Activated CD4-positive, alpha-beta T cell treated with anti-CD3 and anti-CD28 coated beads for 36 hours (primary cell): Measurements from ENCODE around the gene ENPP1. TPM values are rescaled to one million over a fixed set of nuclear protein-coding genes. Genes with fewer than 3 reads are reported as not detected.
"Not testable (repeated sequence)": the region's sequence is repeated elsewhere in the genome, so short reads cannot be mapped to it uniquely, and the experiment has no call there.

Experiments
- ATAC-seq: fragments of 200-7000 bp; cut with Tn5 transposase; one replicate; pipeline ENCODE4 v1.10.0; 2021; ENCODE audit warnings: mild to moderate bottlenecking, moderate library complexity
- CTCF ChIA-PET: fragments of 350-600 bp; sonication (Branson Sonifier 250); formaldehyde crosslinking; loops from one replicate; lab custom pipeline; 2021; ENCODE audit warnings: antibody characterized with exemption; lab: Charles Lee
- POLR2A ChIA-PET: fragments of 350-600 bp; sonication (Branson Sonifier 250); formaldehyde crosslinking; loops from one replicate; lab custom pipeline; 2021; ENCODE audit warnings: antibody characterized with exemption, inconsistent platforms; lab: Charles Lee
- DNase-seq: peaks from one replicate; pipeline ENCODE4 v3.0.0-alpha.2; 2020
- H3K27ac Mint-ChIP-seq: one replicate; pipeline ENCODE4 v1.8.0; 2021; ENCODE audit warnings: mixed read lengths
- H3K27me3 Mint-ChIP-seq: one replicate; pipeline ENCODE4 v1.8.0; 2021; ENCODE audit warnings: mixed read lengths
- H3K36me3 Mint-ChIP-seq: one replicate; pipeline ENCODE4 v1.8.0; 2021; ENCODE audit warnings: low read depth, mixed read lengths
- H3K4me1 Mint-ChIP-seq: one replicate; pipeline ENCODE4 v1.8.0; 2021; ENCODE audit warnings: mixed read lengths
- H3K4me3 Mint-ChIP-seq: one replicate; pipeline ENCODE4 v1.8.0; 2021; ENCODE audit warnings: mild to moderate bottlenecking, moderate library complexity, mixed read lengths
- H3K9me3 Mint-ChIP-seq: one replicate; pipeline ENCODE4 v1.8.0; 2021; ENCODE audit warnings: low read depth, mixed read lengths
- intact Hi-C, 2 experiments: fragments of 100-400 bp; cut with DNase I in 1 of 2; cut with micrococcal nuclease in 1 of 2; formaldehyde crosslinking; loops; one replicate each; pipeline versions ENCODE4 v1.14.2 to v1.15.1; 2022 to 2024; cut with DNase I, micrococcal nuclease
- total RNA-seq, 2 experiments: library from RNA; stranded (reverse); gene quantifications; one replicate each; pipeline ENCODE4 v1.2.3, GENCODE V29; 2021

Gene ENPP1
- total RNA-seq, 2 experiments from 2014 or later, result 0.23 to 0.42 TPM

DNA sequence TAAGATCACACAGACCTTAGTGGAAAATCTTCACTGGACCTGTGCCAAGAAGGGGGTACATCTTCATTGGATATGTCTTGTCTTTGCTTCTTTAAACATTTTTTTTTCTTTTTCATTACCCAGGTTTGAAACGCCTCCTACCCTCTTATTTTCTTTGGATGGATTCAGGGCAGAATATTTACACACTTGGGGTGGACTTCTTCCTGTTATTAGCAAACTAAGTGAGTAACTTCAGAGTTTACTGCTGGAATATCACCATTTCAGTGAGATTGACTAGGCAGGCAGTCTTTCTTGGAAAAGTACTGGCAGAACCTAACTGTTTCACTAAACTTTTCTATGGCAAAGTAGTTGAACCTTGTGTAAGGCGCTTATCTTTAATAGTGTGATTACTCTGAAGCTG, 47.0 kb downstream of the ENPP1 start:
- no peak overlapping the region for H3K27ac Mint-ChIP-seq
- CTCF ChIA-PET, result no interaction called here
- ATAC-seq (no peak), DNase-seq (no peak)
- H3K4me1 Mint-ChIP-seq, result no peaks in the 10 kb centered on the region
- H3K4me3 Mint-ChIP-seq, result no peak overlapping the region
- intact Hi-C loops, result loop anchor here in 1 of 2 experiments (5.0 kb wide), 1 partner anchor 1698 kb away; no protein-coding TSS in a partner anchor
- H3K36me3 Mint-ChIP-seq, result no peaks in the 10 kb centered on the region
- H3K9me3 Mint-ChIP-seq, result no peaks in the 10 kb centered on the region
- peaks cover 6% of the 10 kb centered on the region for H3K27me3 Mint-ChIP-seq
- POLR2A ChIA-PET, result no interaction called here

DNA sequence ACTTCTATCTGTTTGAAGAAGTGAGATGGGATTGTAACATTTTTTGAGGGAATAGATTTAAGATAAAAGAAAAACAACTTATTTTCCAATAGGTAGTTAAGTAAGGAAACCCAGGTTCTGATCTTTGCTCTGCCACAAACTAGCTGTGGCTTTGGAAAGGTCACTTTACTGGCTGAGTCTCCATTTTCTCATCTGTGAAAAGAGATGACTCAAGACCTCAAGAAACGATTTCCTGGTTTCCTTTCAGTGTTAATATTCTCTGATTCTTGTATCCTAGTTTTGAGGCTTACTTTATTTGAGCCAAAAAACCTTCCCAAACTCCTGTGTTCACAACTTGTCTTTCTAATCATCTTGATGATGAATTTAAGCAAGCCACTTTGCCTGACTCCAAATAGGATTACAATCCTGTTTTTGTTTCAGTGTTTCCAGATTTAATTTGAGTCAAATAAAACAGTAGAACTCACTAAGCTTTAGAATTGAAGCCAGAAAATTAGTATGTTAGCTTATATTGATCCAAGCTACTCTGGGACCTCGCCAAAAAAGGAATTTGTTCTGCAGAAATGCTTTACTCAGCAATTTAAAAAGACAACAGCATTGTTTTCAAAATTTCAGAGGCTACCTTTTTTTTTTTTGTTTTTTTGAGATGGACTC, 51.1 kb downstream of the ENPP1 start:
- ChIA-PET CTCF (interaction anchor here (0.6 to 0.7 kb wide), 2 partner anchors 421 to 612 kb away, joined by 3 to 5 read pairs; no protein-coding TSS in a partner anchor), POLR2A (no interaction called here)

DNA sequence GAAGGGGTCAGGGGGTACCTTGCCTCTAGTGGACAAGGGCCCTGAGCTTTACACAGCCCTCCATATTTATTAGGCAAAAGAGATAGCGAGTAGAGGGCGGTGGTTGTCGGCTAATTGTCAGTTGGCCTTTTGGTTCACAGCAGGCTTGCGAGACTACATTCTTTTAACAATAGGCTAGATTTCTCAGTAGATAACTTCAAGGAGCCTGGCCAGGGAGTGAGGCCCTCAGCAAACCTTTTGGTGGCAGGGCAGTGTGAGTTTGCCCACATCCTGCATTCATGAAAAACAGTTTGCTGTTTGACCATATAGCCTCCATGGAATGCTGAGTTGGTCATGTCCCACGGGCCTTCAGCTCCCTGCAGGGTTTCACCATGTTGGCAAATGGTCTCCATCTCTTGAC, 51.8 kb downstream of the ENPP1 start:
- DNase-seq, H3K36me3 Mint-ChIP-seq, H3K27ac Mint-ChIP-seq, H3K9me3 Mint-ChIP-seq, ATAC-seq, POLR2A ChIA-PET, H3K4me3 Mint-ChIP-seq, H3K4me1 Mint-ChIP-seq: not testable (repeated sequence)
- intact Hi-C loops, result loop anchor here in 1 of 2 experiments (5.0 kb wide), 1 partner anchor 1702 kb away; no protein-coding TSS in a partner anchor
- CTCF ChIA-PET, result interaction anchor here (1.0 kb wide), 1 partner anchor 9 kb away, joined by 3 read pairs; no protein-coding TSS in a partner anchor
- peaks cover 19% of the 10 kb centered on the region for H3K27me3 Mint-ChIP-seq

More for the DNA sequence above, 51.1 kb downstream of the ENPP1 start:
- intact Hi-C loops, result loop anchor here in 1 of 2 experiments (5.0 kb wide), 1 partner anchor 1702 kb away; no protein-coding TSS in a partner anchor
- Mint-ChIP-seq H3K36me3 (no peaks in the 10 kb centered on the region), H3K27me3 (peaks cover 19% of the 10 kb centered on the region), H3K4me3 (no peak overlapping the region), H3K27ac (no peak overlapping the region), H3K9me3 (no peaks in the 10 kb centered on the region), H3K4me1 (no peaks in the 10 kb centered on the region)
- ATAC-seq (no peak), DNase-seq (no peak)

DNA sequence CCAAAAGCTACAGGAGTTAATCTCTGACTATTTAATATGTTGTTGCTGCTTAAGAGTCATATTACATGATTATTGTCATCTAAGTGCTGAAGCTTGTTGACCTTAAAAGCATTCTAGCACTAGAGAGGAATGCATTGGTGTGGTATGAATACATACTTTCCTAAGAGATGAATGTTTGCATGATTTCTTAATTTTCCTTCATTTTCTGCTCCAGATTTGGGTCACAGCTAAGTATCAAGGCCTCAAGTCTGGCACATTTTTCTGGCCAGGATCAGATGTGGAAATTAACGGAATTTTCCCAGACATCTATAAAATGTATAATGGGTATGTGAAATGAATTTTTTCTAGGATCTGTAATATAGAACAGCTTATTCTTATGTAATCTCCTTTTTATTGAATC, 53.6 kb downstream of the ENPP1 start:
- H3K4me3 Mint-ChIP-seq, result no peak overlapping the region
- H3K9me3 Mint-ChIP-seq, result no peaks in the 10 kb centered on the region
- CTCF ChIA-PET, result interaction anchor here (1.0 to 1.1 kb wide), 2 partner anchors 10 to 166 kb away, joined by 3 read pairs; no protein-coding TSS in a partner anchor
- H3K4me1 Mint-ChIP-seq, result no peaks in the 10 kb centered on the region
- POLR2A ChIA-PET, result no interaction called here
- ATAC-seq (no peak), DNase-seq (no peak)
- H3K36me3 Mint-ChIP-seq, result no peaks in the 10 kb centered on the region
- intact Hi-C loops, result no loop called here
- no peak overlapping the region for H3K27ac Mint-ChIP-seq
- H3K27me3 Mint-ChIP-seq, result peaks cover 19% of the 10 kb centered on the region

DNA sequence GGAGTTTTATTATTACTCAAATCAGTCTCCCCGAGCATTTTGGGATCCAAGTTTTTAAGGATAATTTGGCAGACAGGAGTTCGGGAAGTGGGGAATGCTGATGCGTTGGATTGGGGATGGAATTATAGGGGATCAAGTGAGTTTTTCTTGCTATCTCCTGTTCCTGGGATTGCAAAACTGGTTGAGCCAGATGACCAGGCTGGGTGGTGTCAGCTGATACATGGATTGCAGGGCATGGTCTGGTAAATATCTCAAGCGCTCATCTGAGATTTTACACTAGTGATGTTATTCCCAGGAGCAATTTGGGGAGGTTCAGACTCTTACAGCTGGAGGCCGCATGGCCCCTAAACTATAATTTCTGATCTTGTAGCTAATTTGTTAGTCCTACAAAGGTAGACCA, 54.7 kb downstream of the ENPP1 start:
- ChIA-PET CTCF (interaction anchor here (1.1 kb wide), 1 partner anchor 53 kb away, joined by 3 read pairs; no protein-coding TSS in a partner anchor), POLR2A (no interaction called here)
- peaks cover 19% of the 10 kb centered on the region for H3K27me3 Mint-ChIP-seq
- no peaks in the 10 kb centered on the region for H3K36me3 Mint-ChIP-seq
- no peak for DNase-seq
- no peaks in the 10 kb centered on the region for H3K9me3 Mint-ChIP-seq
- intact Hi-C loops, result no loop called here
- no peak overlapping the region for H3K27ac Mint-ChIP-seq
- no peak for ATAC-seq
- no peaks in the 10 kb centered on the region for H3K4me1 Mint-ChIP-seq
- H3K4me3 Mint-ChIP-seq, result no peak overlapping the region

DNA sequence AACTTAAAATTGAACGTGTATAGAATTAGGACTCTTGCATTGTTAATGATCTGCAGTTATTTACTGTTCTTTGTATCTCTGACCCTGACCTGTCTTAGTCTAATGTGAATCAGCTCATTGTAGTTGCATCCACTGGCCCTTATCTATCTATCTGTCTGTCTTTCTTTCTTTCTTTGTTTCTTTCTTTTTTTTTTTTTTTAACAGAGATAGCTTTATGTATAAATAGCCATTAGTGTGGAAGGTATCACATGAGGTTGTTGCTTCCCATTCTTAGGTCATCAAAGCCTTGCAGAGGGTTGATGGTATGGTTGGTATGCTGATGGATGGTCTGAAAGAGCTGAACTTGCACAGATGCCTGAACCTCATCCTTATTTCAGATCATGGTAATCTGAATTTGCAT, 59.9 kb downstream of the ENPP1 start:
- DNase-seq (no peak), ATAC-seq (no peak)
- Mint-ChIP-seq H3K36me3 (no peaks in the 10 kb centered on the region), H3K4me1 (no peaks in the 10 kb centered on the region), H3K9me3 (no peaks in the 10 kb centered on the region), H3K27me3 (peaks cover 4% of the 10 kb centered on the region), H3K27ac (no peak overlapping the region), H3K4me3 (no peak overlapping the region)
- intact Hi-C loops, result no loop called here
- ChIA-PET POLR2A (no interaction called here), CTCF (interaction anchor here (1.2 to 1.5 kb wide), 2 partner anchors 14 to 19 kb away, joined by 5 read pairs; no protein-coding TSS in a partner anchor)

DNA sequence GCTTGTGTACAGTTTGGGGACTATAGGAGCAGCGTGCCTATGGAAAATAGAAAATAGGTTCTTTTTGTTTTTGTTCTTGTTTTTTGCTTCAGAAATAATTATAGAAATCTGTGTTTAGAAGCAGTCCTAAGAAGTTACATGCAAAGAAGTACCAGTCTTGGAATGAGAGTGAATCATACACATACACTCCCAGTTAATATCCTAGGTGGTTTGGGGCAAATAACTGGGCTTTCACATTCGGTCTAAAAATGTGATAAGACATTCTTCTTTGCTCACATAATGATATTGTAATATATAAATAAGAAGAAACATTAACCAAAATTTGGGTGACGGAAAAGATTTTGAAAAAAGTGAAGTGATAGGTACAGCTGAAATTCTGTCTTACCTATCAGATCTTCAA, 61.0 kb downstream of the ENPP1 start:
- DNase-seq (no peak), ATAC-seq (no peak)
- Mint-ChIP-seq H3K4me1 (no peaks in the 10 kb centered on the region), H3K27ac (no peak overlapping the region), H3K9me3 (no peaks in the 10 kb centered on the region), H3K36me3 (no peaks in the 10 kb centered on the region), H3K27me3 (peaks cover 2% of the 10 kb centered on the region), H3K4me3 (no peak overlapping the region)
- POLR2A ChIA-PET, result interaction anchor here (0.5 kb wide), 1 partner anchor 121 kb away, joined by 3 read pairs; no protein-coding TSS in a partner anchor
- CTCF ChIA-PET, result interaction anchor here (0.5 to 1.5 kb wide), 4 partner anchors 9 to 1060 kb away, joined by 3 to 5 read pairs (median 4); no protein-coding TSS in a partner anchor
- intact Hi-C loops, result no loop called here

DNA sequence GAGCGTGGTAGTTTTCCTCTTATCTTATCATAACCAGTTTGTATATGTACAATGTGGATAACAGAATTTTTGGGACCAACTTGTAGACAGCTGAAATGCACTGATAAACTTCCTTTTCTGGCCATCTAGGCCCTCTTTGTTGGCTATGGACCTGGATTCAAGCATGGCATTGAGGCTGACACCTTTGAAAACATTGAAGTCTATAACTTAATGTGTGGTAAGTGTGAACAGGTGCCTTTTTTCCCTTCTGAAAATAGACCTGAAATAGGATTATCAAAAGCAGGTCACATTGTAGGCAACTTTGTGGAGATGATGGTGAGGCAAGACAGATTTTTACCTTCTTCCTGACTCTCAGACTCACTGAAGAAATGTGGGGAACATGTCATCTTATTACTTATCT, 67.8 kb downstream of the ENPP1 start:
- intact Hi-C loops, result no loop called here
- Mint-ChIP-seq H3K36me3 (no peaks in the 10 kb centered on the region), H3K27ac (no peak overlapping the region), H3K9me3 (no peaks in the 10 kb centered on the region), H3K4me1 (no peaks in the 10 kb centered on the region), H3K27me3 (peaks cover 2% of the 10 kb centered on the region), H3K4me3 (no peak overlapping the region)
- ChIA-PET CTCF (no interaction called here), POLR2A (no interaction called here)
- no peak for ATAC-seq
- DNase-seq, result no peak

DNA sequence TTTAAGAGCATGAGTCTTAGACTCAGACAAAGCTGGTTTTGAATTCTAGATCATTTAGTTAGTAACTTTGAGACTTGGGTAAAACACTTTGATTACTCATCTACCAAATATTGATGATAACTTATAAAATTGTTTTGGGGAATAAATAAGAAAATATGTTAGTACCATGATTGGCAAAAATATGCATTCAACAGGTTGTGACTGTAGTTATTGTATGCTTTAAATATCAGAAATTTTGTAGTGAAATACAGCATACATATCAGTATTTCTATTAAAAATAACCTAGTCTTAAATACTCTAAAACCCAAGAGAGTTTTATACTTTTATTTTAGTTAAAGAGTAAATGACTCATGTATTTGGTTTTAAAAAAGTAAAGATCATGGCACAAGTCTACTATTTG, 68.7 kb downstream of the ENPP1 start:
- H3K27me3 Mint-ChIP-seq, result peaks cover 1% of the 10 kb centered on the region
- H3K4me3 Mint-ChIP-seq, result no peak overlapping the region
- H3K27ac Mint-ChIP-seq, result no peak overlapping the region
- no peaks in the 10 kb centered on the region for H3K9me3 Mint-ChIP-seq
- DNase-seq (no peak), ATAC-seq (no peak)
- ChIA-PET CTCF (no interaction called here), POLR2A (no interaction called here)
- H3K36me3 Mint-ChIP-seq, result no peaks in the 10 kb centered on the region
- H3K4me1 Mint-ChIP-seq, result no peaks in the 10 kb centered on the region
- intact Hi-C loops, result no loop called here

DNA sequence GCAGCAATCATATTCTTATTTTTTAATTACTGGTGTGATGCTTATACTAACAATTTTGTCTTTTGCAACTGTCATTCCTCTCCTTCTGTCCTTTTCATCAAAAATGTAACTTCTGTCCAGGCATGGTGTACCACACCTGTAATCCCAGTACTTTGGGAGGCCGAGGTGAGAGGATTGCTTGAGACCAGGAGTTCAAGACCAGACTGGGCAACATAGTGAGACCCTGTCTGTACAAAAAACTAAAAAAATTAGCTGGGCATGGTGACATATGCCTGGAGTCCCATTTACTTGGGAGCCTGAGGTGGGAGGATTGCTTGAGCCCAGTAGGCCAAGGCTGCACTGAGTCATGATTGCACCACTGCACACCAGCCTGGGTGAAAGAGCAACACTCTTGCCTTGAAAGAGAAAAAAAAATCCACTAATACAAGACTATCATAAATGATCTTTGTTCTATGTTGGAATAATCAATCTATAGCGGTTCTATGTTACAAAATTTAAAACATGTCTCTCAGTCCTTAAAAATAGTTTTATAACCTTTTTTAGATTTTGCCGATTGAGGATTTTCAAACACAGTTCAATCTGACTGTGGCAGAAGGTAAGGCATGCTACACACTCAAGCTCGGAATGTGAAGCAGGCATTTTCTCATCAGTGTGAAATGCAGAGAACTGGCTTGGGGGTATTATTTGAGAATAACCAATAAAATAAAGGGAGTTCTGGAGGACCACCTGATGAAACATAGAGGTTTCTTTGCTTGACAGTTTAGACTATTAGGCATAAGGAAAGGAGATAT, 70.4 kb downstream of the ENPP1 start:
- no peak overlapping the region for H3K27ac Mint-ChIP-seq
- H3K4me3 Mint-ChIP-seq, result no peak overlapping the region
- POLR2A ChIA-PET, result no interaction called here
- CTCF ChIA-PET, result interaction anchor here (0.6 to 1.1 kb wide), 2 partner anchors 38 to 591 kb away, joined by 3 read pairs; no protein-coding TSS in a partner anchor
- ATAC-seq (no peak), DNase-seq (no peak)
- H3K36me3 Mint-ChIP-seq, result no peaks in the 10 kb centered on the region
- H3K9me3 Mint-ChIP-seq, result no peaks in the 10 kb centered on the region
- H3K4me1 Mint-ChIP-seq, result no peaks in the 10 kb centered on the region
- intact Hi-C loops, result no loop called here
- no peaks in the 10 kb centered on the region for H3K27me3 Mint-ChIP-seq

DNA sequence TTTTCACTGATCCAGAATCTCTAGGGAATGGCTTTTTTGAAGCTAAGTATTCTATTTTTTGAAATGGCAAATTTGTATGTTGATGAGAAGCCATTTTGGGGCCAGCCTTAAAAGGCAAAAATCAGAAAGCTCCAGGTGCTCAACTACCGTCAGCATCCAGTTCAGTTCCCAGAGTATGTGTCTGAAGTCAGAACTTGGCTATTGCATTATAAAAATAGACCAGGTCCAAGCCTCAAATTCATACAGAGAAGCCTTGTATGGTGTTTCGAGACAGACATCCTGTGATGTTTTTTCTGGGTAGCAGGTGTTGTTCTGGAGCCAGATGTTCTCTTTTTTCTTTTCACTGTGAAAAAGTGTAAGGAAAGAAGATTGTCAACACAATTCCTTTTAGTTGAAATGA, 75.2 kb downstream of the ENPP1 start:
- DNase-seq (no peak), ATAC-seq (no peak)
- no peaks in the 10 kb centered on the region for H3K36me3 Mint-ChIP-seq
- ChIA-PET POLR2A (no interaction called here), CTCF (no interaction called here)
- no peaks in the 10 kb centered on the region for H3K4me1 Mint-ChIP-seq
- intact Hi-C loops, result no loop called here
- H3K4me3 Mint-ChIP-seq, result no peak overlapping the region
- H3K9me3 Mint-ChIP-seq, result no peaks in the 10 kb centered on the region
- no peak overlapping the region for H3K27ac Mint-ChIP-seq
- H3K27me3 Mint-ChIP-seq, result no peaks in the 10 kb centered on the region
